CD14-positive monocyte (primary cell): ENCODE measurements around the gene ZNF282. TPM values are rescaled to one million over a fixed set of nuclear protein-coding genes. Genes with fewer than 3 reads are reported as not detected.

ENCODE experiments used
- DNase-seq, 3 donors: peaks; one replicate each; pipeline ENCODE4 v3.0.0-alpha.2; 2011 to 2022
- H2AFZ ChIP-seq: 2 replicates; pipeline ENCODE4 v1.6.0; 2012; ENCODE audit warnings: mild to moderate bottlenecking, low read depth, low read length, inconsistent platforms; ENCODE audit not compliant: insufficient read depth, poor library complexity, severe bottlenecking
- H3K27ac ChIP-seq, 2 donors: 1 replicate in 1 of 2; 2 replicates in 1 of 2; pipeline ENCODE4 v1.5.1; 2012 to 2013; ENCODE audit warnings: low read length in 2 of 2, control low read depth in 1 of 2, inconsistent platforms in 1 of 2, low read depth in 1 of 2, mild to moderate bottlenecking in 1 of 2
- H3K27me3 ChIP-seq, 2 donors: one replicate each; pipeline versions ENCODE4 v1.6.0 to v1.6.1; 2011 to 2013; ENCODE audit warnings: low read length in 2 of 2; ENCODE audit not compliant: control insufficient read depth in 2 of 2, insufficient read depth in 2 of 2
- H3K36me3 ChIP-seq, 2 donors: replicated peaks in 1 of 2; 1 replicate in 1 of 2; 2 replicates in 1 of 2; pipeline versions ENCODE4 v1.5.1 to v1.6.1; 2012 to 2013; ENCODE audit warnings: low read length in 2 of 2, control low read depth in 1 of 2, inconsistent platforms in 1 of 2, mild to moderate bottlenecking in 1 of 2; ENCODE audit not compliant: insufficient read depth in 2 of 2, control insufficient read depth in 1 of 2
- H3K4me1 ChIP-seq, 2 donors: 1 replicate in 1 of 2; 2 replicates in 1 of 2; pipeline versions ENCODE4 v1.5.1 to v1.6.1; 2012 to 2013; ENCODE audit warnings: low read length in 2 of 2, control low read depth in 1 of 2, inconsistent platforms in 1 of 2, mild to moderate bottlenecking in 1 of 2, moderate library complexity in 1 of 2; ENCODE audit not compliant: insufficient read depth in 2 of 2, control insufficient read depth in 1 of 2
- H3K4me2 ChIP-seq: replicated peaks from 2 replicates; pipeline ENCODE3; 2012; ENCODE audit warnings: low read length, moderate library complexity, mild to moderate bottlenecking; ENCODE audit not compliant: poor library complexity, severe bottlenecking; ENCODE audit errors: extremely low read depth
- H3K4me3 ChIP-seq, 3 experiments: fragments of 200-600 bp in 1 of 3; sonication (generic) in 1 of 3; replicated peaks in 1 of 3; 1 replicate in 2 of 3; 2 replicates in 1 of 3; pipeline ENCODE4 v1.5.1; 2011 to 2013; ENCODE audit warnings: low read length in 3 of 3, mild to moderate bottlenecking in 3 of 3, control low read depth in 2 of 3, low read depth in 2 of 3, inconsistent platforms in 1 of 3, moderate library complexity in 1 of 3
- H3K79me2 ChIP-seq: 2 replicates; pipeline ENCODE4 v1.6.0; 2012; ENCODE audit warnings: mild to moderate bottlenecking, control low read depth, inconsistent platforms, low read length, moderate library complexity; ENCODE audit not compliant: insufficient read depth
- H3K9ac ChIP-seq: 2 replicates; pipeline ENCODE4 v1.6.0; 2017; ENCODE audit warnings: low read length, mild to moderate bottlenecking; ENCODE audit not compliant: insufficient read depth, poor library complexity, severe bottlenecking
- H3K9me3 ChIP-seq, 2 donors: replicated peaks in 1 of 2; 1 replicate in 1 of 2; 2 replicates in 1 of 2; pipeline versions ENCODE4 v1.5.1 to v1.6.1; 2012 to 2013; ENCODE audit warnings: low read length in 2 of 2, control low read depth in 1 of 2; ENCODE audit not compliant: control insufficient read depth in 1 of 2, insufficient read depth in 1 of 2
- H4K20me1 ChIP-seq: 2 replicates; pipeline ENCODE4 v1.6.0; 2012; ENCODE audit warnings: mild to moderate bottlenecking, low read length, control low read depth, moderate library complexity; ENCODE audit not compliant: insufficient read depth
- H3K27ac Mint-ChIP-seq, 7 donors: one replicate each; pipeline ENCODE4 v1.8.0; 2020; ENCODE audit warnings: mild to moderate bottlenecking in 7 of 7, mixed read lengths in 7 of 7, moderate library complexity in 6 of 7, inconsistent platforms in 2 of 7
- H3K27me3 Mint-ChIP-seq, 3 donors: one replicate each; pipeline ENCODE4 v1.8.0; 2021 to 2022; ENCODE audit warnings: low read depth in 3 of 3, mild to moderate bottlenecking in 3 of 3, mixed read lengths in 3 of 3, moderate library complexity in 3 of 3, inconsistent platforms in 1 of 3
- H3K36me3 Mint-ChIP-seq, 2 donors: one replicate each; pipeline ENCODE4 v1.8.0; 2020; ENCODE audit warnings: mixed read lengths in 2 of 2, inconsistent platforms in 1 of 2, mild to moderate bottlenecking in 1 of 2
- H3K4me1 Mint-ChIP-seq: one replicate; pipeline ENCODE4 v1.8.0; 2020; ENCODE audit warnings: mild to moderate bottlenecking, mixed read lengths
- H3K4me3 Mint-ChIP-seq, 2 donors: one replicate each; pipeline ENCODE4 v1.8.0; 2020; ENCODE audit warnings: mild to moderate bottlenecking in 2 of 2, mixed read lengths in 2 of 2, moderate library complexity in 1 of 2
- H3K9me3 Mint-ChIP-seq, 7 donors: one replicate each; pipeline ENCODE4 v1.8.0; 2020 to 2022; ENCODE audit warnings: mixed read lengths in 7 of 7, mild to moderate bottlenecking in 6 of 7, moderate library complexity in 6 of 7, inconsistent platforms in 2 of 7
- CTCF ChIP-seq: fragments of 200-600 bp; IDR thresholded peaks from one replicate; pipeline ENCODE4 v1.8.0; 2022; ENCODE audit warnings: antibody characterized with exemption, mild to moderate bottlenecking
- WGBS: methylation state at CpG from one replicate; pipeline ENCODE4 v1.1.5; 2013; ENCODE audit warnings: missing lambda C conversion rate; ENCODE audit not compliant: insufficient coverage; 5-methylcytosine and 5-hydroxymethylcytosine counted together
- intact Hi-C, 2 donors: fragments of 100-400 bp; cut with micrococcal nuclease; formaldehyde crosslinking; loops; one replicate each; pipeline versions ENCODE4 v1.15.0 to v1.15.1; 2023
- polyA plus RNA-seq, 3 donors: library from polyadenylated mRNA; depleted of rRNA in 1 of 3; unstranded in 2 of 3; stranded (reverse) in 1 of 3; fragments of 300-500 nt in 2 of 3; fragments of >200 nt in 1 of 3; fragmentation: Illumina TruSeq in 2 of 3; gene quantifications; 1 replicate in 2 of 3; 2 replicates in 1 of 3; pipeline ENCODE4 v1.2.3, GENCODE V29; 2012 to 2021

ZNF282 gene
- polyA plus RNA-seq, 3 donors = 0.51 to 6.2 (median 0.86) TPM

- Histone ChIP-seq H3K27ac (no peak overlapping the region), H3K79me2 (no peaks in the 10 kb centered on the region), H3K4me2 (no peak overlapping the region), H2AFZ (no peak overlapping the region), H3K9me3 (peaks cover 0 to 8% of the 10 kb centered on the region in 2 donors), H4K20me1 (no peaks in the 10 kb centered on the region), H3K27me3 (no peaks in the 10 kb centered on the region), H3K4me3 (no peak overlapping the region), H3K36me3 (peaks cover 38 to 60% of the 10 kb centered on the region in 2 donors), H3K4me1 (no peaks in the 10 kb centered on the region), H3K9ac (no peak overlapping the region)
- H3K27me3 Mint-ChIP-seq = peaks cover 0 to 2% (median 0%) of the 10 kb centered on the region in 3 donors
- intact Hi-C loops = no loop called here
- TF ChIP-seq CTCF = no peak
- H3K36me3 Mint-ChIP-seq = peaks cover 58 to 78% of the 10 kb centered on the region in 2 donors
- WGBS = 97% methylated on average over 4 of the region's 8 CpGs
- no peak overlapping the region for H3K27ac Mint-ChIP-seq
- no peak overlapping the region for H3K4me3 Mint-ChIP-seq
- no peak for DNase-seq
- peaks cover 0 to 16% (median 4%) of the 10 kb centered on the region in 7 donors for H3K9me3 Mint-ChIP-seq
- no peaks in the 10 kb centered on the region for H3K4me1 Mint-ChIP-seq
Observed at GRCh38 chr7:149223176-149223575, 27.8 kb downstream of the ZNF282 start.

- Histone ChIP-seq H4K20me1 (no peaks in the 10 kb centered on the region), H3K27ac (no peak overlapping the region), H3K79me2 (no peaks in the 10 kb centered on the region), H3K4me1 (no peaks in the 10 kb centered on the region), H3K9me3 (peaks cover 0 to 8% of the 10 kb centered on the region in 2 donors), H3K4me3 (no peak overlapping the region), H3K36me3 (peaks cover 36 to 54% of the 10 kb centered on the region in 2 donors), H3K4me2 (no peak overlapping the region), H3K9ac (no peak overlapping the region), H2AFZ (no peak overlapping the region), H3K27me3 (no peaks in the 10 kb centered on the region)
- WGBS = 95% methylated on average over 35 of the region's 39 CpGs
- DNase-seq = no peak
- peaks cover 52 to 72% of the 10 kb centered on the region in 2 donors for H3K36me3 Mint-ChIP-seq
- TF ChIP-seq CTCF = no peak
- no peak overlapping the region for H3K4me3 Mint-ChIP-seq
- H3K27me3 Mint-ChIP-seq = peaks cover 0 to 2% (median under 1%) of the 10 kb centered on the region in 3 donors
- peaks cover 3% of the 10 kb centered on the region for H3K4me1 Mint-ChIP-seq
- peaks cover 0 to 16% (median 4%) of the 10 kb centered on the region in 7 donors for H3K9me3 Mint-ChIP-seq
- intact Hi-C loops = no loop called here
- no peak overlapping the region for H3K27ac Mint-ChIP-seq
Observed at GRCh38 chr7:149223761-149224160, 28.4 kb downstream of the ZNF282 start.
